HG03457 (cell line): ENCODE data around the gene DOCK10.

Experiments
- ATAC-seq: cut with Tn5 transposase; IDR thresholded peaks from one replicate; pipeline ENCODE4 v1.9.1; 2021; ENCODE audit warnings: moderate number of reproducible peaks; ENCODE audit not compliant: unreplicated experiment

The DOCK10 gene

DNA sequence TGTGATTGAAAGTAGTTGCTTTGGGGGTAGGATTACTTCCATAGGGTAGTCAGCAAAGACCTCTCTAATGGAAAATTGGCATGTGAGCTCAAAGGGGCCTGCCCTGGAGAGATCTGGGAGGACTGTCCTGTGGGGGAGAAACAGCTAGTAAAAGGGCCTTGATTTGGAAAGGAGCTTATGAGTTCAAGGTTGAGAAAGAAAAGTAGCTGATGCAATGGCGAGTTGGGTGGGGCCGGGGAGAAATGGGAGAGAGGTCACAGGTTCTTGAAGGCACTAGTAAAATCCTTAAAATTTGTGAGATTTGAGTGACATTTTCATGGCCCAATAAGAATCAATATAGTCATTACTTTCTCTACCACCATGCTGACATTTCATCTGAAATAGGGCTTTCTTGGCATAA lies 244.1 kb downstream of the DOCK10 start:
- ATAC-seq: no peak

GRCh38 chr2:224796695-224797305 lies 245.5 kb downstream of the DOCK10 start:
- no peak for ATAC-seq

GRCh38 chr2:224793946-224794345 lies 248.3 kb downstream of the DOCK10 start:
- ATAC-seq: no peak

GRCh38 chr2:224786848-224787247 lies 255.4 kb downstream of the DOCK10 start:
- ATAC-seq: no peak

- peak; percentile 45 for ATAC-seq
Observed at GRCh38 chr2:224781400-224781799, 260.9 kb downstream of the DOCK10 start.

- no peak for ATAC-seq
Observed at GRCh38 chr2:224780823-224781222, 261.4 kb downstream of the DOCK10 start.

DNA sequence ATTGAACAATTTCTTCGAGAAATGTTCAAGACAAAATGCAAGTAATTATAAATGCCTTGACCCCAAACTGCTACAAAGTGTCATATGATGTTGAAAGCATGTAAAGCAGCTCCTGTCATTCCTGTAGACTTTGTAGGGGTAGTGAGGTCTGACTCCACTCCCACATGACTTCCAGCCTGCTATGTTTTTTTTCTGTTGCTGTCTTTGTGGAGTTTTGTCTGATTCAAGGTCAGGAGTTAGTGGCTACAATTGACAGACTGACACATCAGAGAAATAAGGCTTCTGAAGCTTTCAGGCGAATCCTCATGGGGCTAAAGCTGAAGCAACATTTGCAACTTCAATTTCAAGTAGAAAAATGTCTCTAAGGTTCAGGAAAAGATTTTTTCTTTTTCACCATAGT lies 262.2 kb downstream of the DOCK10 start:
- ATAC-seq: no peak

DNA sequence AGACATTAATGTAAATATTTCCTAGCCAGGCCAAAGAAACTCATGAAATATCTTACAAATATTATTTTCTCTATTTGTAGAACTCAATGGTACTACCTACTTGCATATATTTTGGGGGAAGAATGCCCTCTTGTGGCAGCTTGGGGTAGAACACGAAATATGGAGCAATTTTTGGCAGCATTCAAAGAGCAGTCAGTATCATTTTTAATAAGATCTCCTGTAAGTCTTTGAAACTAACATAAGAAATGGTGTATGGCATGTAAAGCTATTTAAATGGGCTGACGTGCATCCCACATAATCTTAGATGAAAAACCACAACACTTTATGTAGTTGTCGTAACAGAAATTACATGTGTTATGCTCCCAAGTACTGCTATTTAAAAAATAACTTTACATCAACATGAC lies 263.8 kb downstream of the DOCK10 start:
- ATAC-seq: no peak

DNA sequence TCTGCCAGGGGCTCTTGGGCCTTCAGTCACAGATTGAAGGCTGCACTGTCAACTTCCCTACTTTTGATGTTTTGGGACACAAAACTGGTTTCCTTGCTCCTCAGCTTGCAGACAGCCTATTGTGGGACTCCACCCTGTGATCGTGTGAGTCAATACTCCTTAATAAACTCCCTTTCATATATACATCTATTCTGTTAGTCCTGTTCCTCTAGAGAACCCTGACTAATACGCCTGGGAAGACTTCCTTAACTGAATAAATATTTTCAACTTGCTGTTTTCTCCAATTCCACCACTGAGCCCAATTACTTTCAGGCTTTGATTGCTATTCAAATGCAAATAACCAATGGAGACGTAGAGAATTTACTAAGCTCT lies 264.7 kb downstream of the DOCK10 start:
- ATAC-seq: no peak

DNA sequence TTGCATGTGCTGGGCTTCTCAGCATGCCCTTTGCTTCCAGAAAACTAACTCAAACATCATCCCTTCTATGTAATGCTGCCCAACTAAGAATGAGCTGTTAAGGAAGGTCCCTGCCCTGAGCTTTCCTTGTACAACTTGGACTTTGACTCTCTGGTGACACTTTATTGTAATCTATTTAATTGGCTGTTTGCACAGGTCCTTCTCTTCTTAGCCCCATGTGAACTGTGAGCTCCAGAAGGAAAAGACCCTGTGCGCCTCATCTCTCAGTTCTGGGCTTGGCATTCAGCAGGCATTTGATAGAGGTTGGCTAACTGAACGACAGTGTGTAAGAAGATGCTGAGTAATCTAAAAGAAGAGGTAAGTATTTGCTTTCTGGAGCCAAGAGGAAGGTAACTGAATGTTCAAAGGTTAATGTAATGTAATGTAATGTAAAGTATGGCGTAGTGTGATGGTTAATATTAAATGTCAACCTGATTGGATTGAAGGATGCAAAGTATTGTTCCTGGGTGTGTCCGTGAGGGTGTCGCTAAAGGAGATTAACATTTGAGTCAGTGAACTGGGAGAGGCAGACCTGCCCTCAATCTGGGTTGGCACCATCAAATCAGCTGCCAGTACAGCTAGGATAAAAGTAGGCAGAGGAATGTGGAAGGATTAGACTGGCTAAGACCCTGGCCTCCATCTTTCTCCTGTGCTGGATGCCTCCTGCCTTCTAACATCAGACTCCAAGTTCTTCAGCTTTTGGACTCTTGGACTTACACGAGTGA lies 265.3 kb downstream of the DOCK10 start:
- no peak for ATAC-seq

- ATAC-seq: no peak
Observed at GRCh38 chr2:224775647-224776046, 266.6 kb downstream of the DOCK10 start.

- no peak for ATAC-seq
Observed at GRCh38 chr2:224774735-224775134, 267.5 kb downstream of the DOCK10 start.

GRCh38 chr2:224772494-224772893 lies 269.8 kb downstream of the DOCK10 start:
- ATAC-seq: no peak

- no peak for ATAC-seq
Observed at GRCh38 chr2:224769489-224769888, 272.8 kb downstream of the DOCK10 start.

- peak; percentile 71 for ATAC-seq
Observed at GRCh38 chr2:224764565-224765236, 277.6 kb downstream of the DOCK10 start.

GRCh38 chr2:224757934-224758548 lies 284.2 kb downstream of the DOCK10 start:
- no peak for ATAC-seq

- no peak for ATAC-seq
Observed at GRCh38 chr2:224753743-224754540, 288.3 kb downstream of the DOCK10 start.

- no peak for ATAC-seq
Observed at GRCh38 chr2:224751996-224752698, 290.1 kb downstream of the DOCK10 start.

DNA sequence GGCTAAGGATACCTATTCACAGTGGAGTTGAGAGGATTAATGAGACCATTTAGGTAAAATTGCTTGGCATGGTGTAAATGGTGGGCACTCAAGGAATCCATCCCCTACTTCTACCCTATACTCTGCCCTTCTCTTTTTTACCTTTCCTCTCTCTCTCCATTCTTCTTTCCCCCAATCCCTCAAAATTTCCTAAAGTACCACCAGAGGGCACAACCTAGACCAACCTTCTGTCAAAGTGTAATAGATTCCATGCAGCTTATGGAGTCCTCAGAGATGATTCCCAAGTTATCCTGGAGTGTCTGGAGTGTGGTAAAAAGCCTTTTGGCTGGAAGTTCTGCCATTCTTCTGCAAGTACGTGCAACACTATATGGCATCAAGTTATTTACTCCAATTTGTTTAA lies 293.1 kb downstream of the DOCK10 start:
- ATAC-seq: no peak

- ATAC-seq: no peak
Observed at GRCh38 chr2:224747765-224748164, 294.5 kb downstream of the DOCK10 start.
